22Rv1 (cell line): ENCODE measurements around the gene CCNA1.

Source experiments
- ZFX ChIP-seq: fragments of 450-650 bp; IDR thresholded peaks from 2 replicates; pipeline ENCODE4 v1.6.1; 2017; ENCODE audit warnings: antibody characterized with exemption, borderline replicate concordance
- TF ChIP-seq, protein P1 (sequence below): fragments of 450-650 bp; IDR thresholded peaks from 2 replicates; pipeline ENCODE4 v1.5.1; 2017; ENCODE audit warnings: mild to moderate bottlenecking

DNA sequence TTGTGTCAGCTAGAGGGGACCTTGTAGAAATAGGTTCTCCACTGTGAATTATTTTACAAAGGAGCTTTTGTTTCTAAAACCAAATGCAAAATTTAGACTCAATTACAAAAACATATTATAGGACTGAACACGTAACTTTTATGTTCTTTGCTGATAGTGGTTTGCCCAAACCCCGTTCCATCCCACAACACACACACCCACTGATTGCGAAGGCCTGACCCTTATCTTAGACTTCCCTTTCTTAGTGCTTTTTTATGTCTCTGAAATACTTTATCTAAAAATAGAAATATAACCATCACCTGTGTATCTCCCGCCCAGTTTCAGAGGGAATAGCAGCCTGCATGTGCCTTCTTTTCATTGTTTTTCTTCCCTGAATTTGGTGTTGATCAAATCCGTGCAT, 13.0 kb downstream of the CCNA1 start:
- TF ChIP-seq, protein P1, sequence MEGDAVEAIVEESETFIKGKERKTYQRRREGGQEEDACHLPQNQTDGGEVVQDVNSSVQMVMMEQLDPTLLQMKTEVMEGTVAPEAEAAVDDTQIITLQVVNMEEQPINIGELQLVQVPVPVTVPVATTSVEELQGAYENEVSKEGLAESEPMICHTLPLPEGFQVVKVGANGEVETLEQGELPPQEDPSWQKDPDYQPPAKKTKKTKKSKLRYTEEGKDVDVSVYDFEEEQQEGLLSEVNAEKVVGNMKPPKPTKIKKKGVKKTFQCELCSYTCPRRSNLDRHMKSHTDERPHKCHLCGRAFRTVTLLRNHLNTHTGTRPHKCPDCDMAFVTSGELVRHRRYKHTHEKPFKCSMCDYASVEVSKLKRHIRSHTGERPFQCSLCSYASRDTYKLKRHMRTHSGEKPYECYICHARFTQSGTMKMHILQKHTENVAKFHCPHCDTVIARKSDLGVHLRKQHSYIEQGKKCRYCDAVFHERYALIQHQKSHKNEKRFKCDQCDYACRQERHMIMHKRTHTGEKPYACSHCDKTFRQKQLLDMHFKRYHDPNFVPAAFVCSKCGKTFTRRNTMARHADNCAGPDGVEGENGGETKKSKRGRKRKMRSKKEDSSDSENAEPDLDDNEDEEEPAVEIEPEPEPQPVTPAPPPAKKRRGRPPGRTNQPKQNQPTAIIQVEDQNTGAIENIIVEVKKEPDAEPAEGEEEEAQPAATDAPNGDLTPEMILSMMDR, result no peak
- TF ChIP-seq ZFX, result no peak
